ENCODE measurements around the gene BCAN. TPM values are rescaled to one million over a fixed set of nuclear protein-coding genes. Genes with fewer than 3 reads are reported as not detected.

BCAN gene
- polyA plus RNA-seq, 3 donors = 0.22 to 1.3 (median 0.23) TPM

DNA sequence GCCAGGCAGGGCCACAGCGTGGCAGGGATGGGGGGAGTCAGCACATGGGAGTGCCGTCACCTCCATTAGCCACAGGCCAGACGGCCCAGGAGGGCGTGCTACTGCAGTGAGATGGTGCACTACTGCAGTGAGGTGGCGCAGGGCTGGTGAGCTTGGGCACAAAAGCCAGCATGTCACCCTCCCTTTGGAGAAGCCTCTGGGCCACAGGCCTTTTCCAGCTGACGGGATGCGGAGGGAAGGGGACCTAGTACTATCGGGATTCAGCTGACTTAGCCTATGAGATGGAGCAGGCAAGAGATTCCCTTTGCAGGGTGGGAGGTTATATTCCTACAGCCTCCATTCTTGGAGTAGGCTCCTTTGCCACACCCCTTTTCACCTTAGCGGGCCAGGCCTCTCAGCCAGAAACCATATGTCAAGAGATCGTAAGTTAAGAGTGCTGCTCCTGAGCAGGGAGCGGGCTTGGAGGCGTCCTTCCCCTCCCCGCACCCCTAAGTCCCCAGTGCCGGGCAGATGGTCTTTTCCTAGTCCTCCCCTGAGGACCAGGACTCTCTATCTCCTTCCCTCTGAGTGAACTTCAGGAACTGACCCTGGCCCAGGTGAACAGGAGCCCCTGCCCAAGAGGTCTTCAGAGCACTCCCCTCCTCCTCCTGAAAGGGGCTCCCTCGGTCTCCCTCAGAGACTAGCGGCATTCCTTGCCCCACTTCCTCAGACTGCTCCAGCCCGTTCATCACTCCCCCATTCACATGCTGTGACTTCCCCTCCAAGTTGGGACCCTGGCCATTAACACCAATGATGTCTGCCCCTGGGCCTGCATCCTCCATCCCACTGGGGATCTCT lies 27.1 kb downstream of the BCAN start:
- no peak for DNase-seq (ENCODE audit: extremely low read depth in 1 of 11, low read depth in 9 of 11, low spot score in 4 of 11)

- DNase-seq (ENCODE audit: extremely low read depth in 1 of 11, low read depth in 9 of 11, low spot score in 4 of 11) = no peak
These were observed 27.9 kb downstream of the BCAN start for GRCh38 chr1:156669794-156670193.

DNA sequence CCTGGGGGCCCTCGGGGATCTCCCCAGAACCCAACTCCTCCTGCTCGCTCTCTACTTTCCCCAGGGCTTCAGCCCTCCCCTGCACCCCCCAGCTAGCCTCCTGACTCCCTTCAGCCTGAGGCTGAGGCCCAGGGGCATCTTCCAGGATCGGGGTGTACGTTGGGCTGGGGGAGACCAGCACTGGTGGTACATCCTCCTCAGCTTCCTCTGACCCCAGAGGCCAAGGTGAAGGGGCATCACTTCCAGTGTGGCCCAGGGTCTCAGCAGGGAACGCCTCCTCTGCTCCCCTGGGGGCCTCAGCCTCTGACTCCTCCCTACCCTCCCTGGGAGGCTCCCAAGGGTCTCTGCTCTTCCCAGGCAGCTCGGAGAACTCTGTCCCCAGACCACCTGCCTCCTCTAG lies 28.4 kb downstream of the BCAN start:
- no peak for DNase-seq (ENCODE audit: extremely low read depth in 1 of 11, low read depth in 9 of 11, low spot score in 4 of 11)

GRCh38 chr1:156670791-156671190 lies 28.9 kb downstream of the BCAN start:
- no peak for DNase-seq (ENCODE audit: extremely low read depth in 1 of 11, low read depth in 9 of 11, low spot score in 4 of 11)

DNA sequence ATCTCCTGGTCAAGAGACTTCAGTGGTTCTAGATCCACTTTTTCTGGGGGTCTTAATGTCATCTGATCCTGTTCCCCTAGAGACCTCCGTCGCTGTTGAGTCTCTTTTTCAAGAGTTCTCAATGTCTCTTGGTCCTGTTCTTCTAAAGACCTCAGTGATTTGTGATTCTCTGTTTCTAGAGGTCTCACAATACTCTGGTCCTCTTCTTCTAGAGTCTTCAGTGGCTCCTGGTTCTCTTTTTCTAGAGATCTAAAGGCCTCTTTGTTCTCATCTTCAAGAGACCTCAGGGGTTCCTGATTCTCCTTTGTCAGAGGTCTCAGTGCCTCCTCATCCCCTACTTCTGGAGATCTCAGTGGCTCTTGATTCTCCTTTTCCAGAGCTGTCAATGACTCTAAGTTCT lies 29.9 kb downstream of the BCAN start:
- DNase-seq (ENCODE audit: extremely low read depth in 1 of 11, low read depth in 9 of 11, low spot score in 4 of 11) = no peak

GRCh38 chr1:156673387-156674121 lies 31.6 kb downstream of the BCAN start:
- no peak for DNase-seq (ENCODE audit: extremely low read depth in 1 of 11, low read depth in 9 of 11, low spot score in 4 of 11)

- peak in 2 of 11 donors; percentile 75 to 84 for DNase-seq (ENCODE audit: extremely low read depth in 1 of 11, low read depth in 9 of 11, low spot score in 4 of 11)
These were observed 33.5 kb downstream of the BCAN start for GRCh38 chr1:156675210-156676113.

- no peak for DNase-seq (ENCODE audit: extremely low read depth in 1 of 11, low read depth in 9 of 11, low spot score in 4 of 11)
These were observed 34.4 kb downstream of the BCAN start for GRCh38 chr1:156676114-156676819.

GRCh38 chr1:156676820-156677615 lies 35.1 kb downstream of the BCAN start, which contains the start of gene NES:
Gene NES, minus strand, starts transcription at chr1:156677407. Its CDS starts 143 bp downstream, at chr1:156677264.
- DNase-seq (ENCODE audit: extremely low read depth in 1 of 11, low read depth in 9 of 11, low spot score in 4 of 11) = peak in 2 of 11 donors; percentile 70 to 80

DNA sequence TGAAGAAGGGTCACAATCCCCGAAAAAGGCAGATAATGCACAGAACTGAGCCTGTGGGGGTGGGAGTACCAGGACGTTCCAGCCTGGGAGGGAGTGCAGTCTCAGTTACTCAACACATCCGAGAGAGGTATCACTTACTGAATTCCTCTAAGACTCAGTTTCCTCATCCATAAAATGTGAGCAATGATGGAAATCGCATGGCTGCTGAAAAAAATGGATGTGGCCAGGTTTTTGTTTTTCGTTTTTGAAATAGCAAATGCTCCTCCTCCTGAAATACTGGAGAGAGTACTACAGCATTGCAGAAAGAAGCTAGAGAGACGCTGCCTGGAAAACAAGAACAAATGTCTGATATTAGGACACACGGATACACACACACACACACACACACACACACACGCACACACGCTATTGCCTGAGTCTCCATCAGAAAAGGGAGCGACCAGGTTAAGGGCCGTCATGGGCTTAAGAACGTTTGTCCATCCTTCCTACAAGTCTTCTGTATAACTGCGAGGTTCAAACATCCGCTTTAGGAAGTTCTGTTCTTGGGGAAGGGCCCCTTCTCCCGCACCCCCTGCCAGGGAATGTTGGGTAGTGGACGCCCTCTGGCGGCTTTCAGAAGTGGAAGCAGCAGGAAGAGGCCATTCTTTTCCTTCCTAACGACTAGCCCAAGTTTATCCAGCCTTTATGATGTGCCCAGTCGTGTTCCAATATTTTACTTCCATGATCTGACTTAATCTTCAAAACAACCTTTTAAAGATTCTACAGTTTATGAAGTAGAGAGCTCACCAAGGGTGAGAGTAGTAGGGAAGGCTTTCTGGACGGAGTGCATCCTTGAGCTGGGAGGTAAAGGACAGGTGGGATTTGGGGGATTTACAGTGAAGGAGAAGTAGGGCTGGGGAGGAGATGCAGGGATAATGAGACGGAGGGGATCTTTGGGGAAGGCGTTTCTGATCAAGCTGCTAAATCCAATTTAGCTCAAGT lies 36.0 kb downstream of the BCAN start:
- DNase-seq (ENCODE audit: extremely low read depth in 1 of 11, low read depth in 9 of 11, low spot score in 4 of 11) = peak in 1 of 11 donors; percentile 66

GRCh38 chr1:156680056-156680455 lies 38.1 kb downstream of the BCAN start:
- DNase-seq (ENCODE audit: extremely low read depth in 1 of 11, low read depth in 9 of 11, low spot score in 4 of 11) = no peak

DNA sequence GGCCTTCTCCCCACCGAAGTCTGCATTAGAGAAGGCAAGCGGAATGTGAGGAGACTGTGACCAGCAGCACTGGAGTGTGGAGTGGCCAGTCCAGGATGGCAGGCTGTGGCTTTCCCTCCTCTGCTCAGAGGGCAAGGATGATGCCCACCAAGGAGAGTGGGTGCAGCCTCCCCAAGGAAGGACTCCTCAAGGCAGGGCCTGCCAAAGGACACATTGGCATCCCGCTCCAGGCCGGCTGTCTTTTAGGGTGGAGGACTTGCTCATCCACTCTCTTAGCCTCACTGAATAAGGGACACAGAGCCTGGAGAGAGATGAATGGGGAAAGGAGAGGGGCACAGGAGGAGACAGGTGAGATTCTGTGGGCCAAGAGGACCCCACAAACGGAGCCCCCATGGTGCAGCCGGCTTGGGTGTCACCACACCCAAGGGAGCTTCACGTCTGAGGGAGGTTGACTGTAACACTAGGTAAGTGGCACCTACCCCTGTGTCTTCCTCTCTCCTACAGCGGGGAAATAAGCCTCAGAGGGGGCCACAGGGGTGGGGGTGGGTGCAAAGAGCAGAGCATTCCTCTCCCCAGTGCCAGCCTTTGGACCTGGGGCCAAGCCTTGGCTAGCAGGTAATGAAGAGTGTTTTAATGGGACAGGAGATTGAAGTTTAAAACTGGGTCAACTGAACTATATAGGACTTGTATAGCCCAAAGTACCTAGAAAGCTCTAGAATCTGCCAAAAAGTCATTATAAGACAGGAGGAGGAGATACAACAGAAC lies 39.5 kb downstream of the BCAN start:
- no peak for DNase-seq (ENCODE audit: extremely low read depth in 1 of 11, low read depth in 9 of 11, low spot score in 4 of 11)

DNA sequence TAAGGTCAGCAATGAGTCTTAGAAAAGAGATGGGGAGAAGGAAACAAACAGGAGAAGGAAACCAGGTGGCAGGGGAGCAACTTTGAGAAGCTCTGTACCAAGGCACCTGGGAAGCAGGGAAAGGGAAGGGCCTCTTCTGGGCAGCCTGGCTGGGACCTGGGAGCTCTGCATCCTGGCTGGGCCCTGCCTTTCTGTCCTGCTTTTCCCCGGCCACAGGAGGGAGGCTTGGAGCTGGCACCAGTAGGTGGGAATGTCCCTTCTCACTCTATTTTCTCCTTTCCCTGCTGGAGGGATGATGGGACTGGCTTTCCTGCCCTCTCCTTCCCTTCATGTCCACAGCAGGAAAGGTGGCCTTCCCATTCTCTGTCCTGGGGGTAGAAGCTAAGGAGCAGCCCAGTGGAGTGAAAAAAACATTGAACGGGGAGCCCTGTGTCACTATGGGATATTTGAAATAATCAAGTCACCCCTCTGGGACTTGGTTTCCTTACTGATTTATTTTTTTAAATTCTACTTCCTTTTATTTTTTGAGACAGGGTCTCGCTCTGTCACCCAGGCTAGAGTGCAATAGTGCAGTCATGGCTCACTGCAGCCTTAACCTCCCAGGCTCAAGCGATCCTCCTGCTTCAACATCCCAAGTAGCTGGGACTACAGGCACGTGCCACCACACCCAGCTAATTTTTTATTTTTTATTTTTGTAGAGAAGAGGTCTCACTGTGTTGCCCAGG lies 40.4 kb downstream of the BCAN start:
- no peak for DNase-seq (ENCODE audit: extremely low read depth in 1 of 11, low read depth in 9 of 11, low spot score in 4 of 11)

GRCh38 chr1:156684227-156684782 lies 42.4 kb downstream of the BCAN start:
- no peak for DNase-seq (ENCODE audit: extremely low read depth in 1 of 11, low read depth in 9 of 11, low spot score in 4 of 11)

Measured in renal cortex interstitium (tissue), 11 donors.